Peyer's patch (tissue), 4 donors: ENCODE results near the gene PYGB. TPM values are rescaled to one million over a fixed set of nuclear protein-coding genes. Genes with fewer than 3 reads are reported as not detected.

ENCODE experiments used
- DNase-seq, 3 donors: peaks; one replicate each; pipeline ENCODE4 v3.0.0-alpha.2; 2017 to 2019
- H3K27ac ChIP-seq, 4 donors: fragments of 200-600 bp; sonication (generic); one replicate each; pipeline ENCODE4 v1.5.1; 2016 to 2019
- H3K27me3 ChIP-seq, 2 donors: fragments of 200-600 bp; sonication (generic); one replicate each; pipeline ENCODE4 v1.5.1; 2019
- H3K36me3 ChIP-seq, 3 donors: fragments of 200-600 bp; sonication (generic); one replicate each; pipeline ENCODE4 v1.5.1; 2016 to 2019
- H3K4me1 ChIP-seq, 4 donors: fragments of 200-600 bp; sonication (generic); one replicate each; pipeline ENCODE4 v1.5.1; 2016 to 2019
- H3K4me3 ChIP-seq, 4 donors: fragments of 200-600 bp; sonication (generic); 1 replicate in 3 of 4; 2 replicates in 1 of 4; pipeline ENCODE4 v1.5.1; 2016 to 2019; ENCODE audit warnings: mild to moderate bottlenecking in 1 of 4
- H3K9me3 ChIP-seq, 4 donors: fragments of 200-600 bp; sonication (generic); one replicate each; pipeline ENCODE4 v1.5.1; 2016 to 2019; ENCODE audit warnings: mild to moderate bottlenecking in 1 of 4
- POLR2A ChIP-seq, 2 donors: fragments of 450-650 bp; IDR thresholded peaks; one replicate each; pipeline ENCODE4 v1.5.1; 2017; ENCODE audit warnings: antibody characterized with exemption in 2 of 2, mild to moderate bottlenecking in 2 of 2, moderate library complexity in 2 of 2
- total RNA-seq, 4 donors: library from RNA; depleted of rRNA; stranded (reverse); fragments of >200 nt; gene quantifications; one replicate each; pipeline ENCODE4 v1.1.0, GENCODE V29; 2016
- TF ChIP-seq, protein P1 (sequence below), 6 experiments: fragments of 450-650 bp in 4 of 6; fragments of 200-600 bp in 2 of 6; sonication (generic) in 1 of 6; IDR thresholded peaks; one replicate each; pipeline ENCODE4 v1.5.1; 2017 to 2019; ENCODE audit warnings: antibody characterized with exemption in 6 of 6, mild to moderate bottlenecking in 3 of 6, moderate library complexity in 1 of 6

Gene PYGB
- total RNA-seq, 4 donors from 2014 or later: 88.3 to 154 (median 124) TPM

DNA sequence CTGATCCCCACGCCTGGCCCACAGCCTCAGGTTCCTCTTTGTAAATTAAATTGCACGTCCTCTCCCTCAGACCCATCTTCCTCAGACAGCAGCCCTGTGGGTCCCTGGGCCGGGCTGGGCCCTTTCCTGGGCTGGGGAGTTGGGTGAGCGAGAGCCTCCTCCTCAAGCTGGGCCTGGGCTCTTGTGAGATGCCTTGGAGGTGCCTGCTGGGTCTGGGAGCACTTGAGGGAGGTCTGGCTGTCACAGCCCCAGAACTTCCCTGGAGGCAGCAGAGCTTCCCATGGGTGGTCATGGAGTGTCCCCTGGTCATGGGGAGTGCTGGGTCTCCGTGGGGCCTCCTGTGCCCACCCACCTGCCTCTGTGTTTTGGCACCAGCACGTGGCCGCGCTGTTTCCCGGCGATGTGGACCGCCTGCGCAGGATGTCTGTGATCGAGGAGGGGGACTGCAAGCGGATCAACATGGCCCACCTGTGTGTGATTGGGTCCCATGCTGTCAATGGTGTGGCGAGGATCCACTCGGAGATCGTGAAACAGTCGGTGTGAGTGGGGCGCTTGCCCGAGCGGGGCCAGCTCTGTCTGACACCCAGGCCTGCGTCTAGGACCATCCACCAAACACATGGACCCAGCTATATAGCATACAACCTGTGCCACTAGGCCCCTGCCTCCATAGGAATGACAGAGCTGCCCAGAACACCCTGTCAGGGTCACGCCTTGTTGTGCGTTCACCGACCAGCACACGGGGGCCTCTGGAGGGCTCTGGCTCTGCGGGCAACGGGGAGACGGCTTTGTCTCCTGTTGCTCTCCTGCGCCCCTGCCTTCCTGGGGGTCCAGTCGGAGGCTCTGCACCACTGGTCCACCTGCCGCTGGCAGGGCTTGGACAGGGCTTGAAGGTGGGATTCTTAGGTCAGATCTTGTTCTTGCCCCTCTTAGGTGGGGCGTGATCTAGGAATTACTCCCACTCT is 33.0 kb downstream of the PYGB start:
- no peaks in the 10 kb centered on the region for H3K9me3 ChIP-seq
- no peaks in the 10 kb centered on the region for H3K27me3 ChIP-seq
- peak in 2 of 3 donors; percentile 30 to 45 for DNase-seq
- H3K36me3 ChIP-seq: peaks cover 0 to 92% (median 0%) of the 10 kb centered on the region in 3 donors
- TF ChIP-seq, protein P1, sequence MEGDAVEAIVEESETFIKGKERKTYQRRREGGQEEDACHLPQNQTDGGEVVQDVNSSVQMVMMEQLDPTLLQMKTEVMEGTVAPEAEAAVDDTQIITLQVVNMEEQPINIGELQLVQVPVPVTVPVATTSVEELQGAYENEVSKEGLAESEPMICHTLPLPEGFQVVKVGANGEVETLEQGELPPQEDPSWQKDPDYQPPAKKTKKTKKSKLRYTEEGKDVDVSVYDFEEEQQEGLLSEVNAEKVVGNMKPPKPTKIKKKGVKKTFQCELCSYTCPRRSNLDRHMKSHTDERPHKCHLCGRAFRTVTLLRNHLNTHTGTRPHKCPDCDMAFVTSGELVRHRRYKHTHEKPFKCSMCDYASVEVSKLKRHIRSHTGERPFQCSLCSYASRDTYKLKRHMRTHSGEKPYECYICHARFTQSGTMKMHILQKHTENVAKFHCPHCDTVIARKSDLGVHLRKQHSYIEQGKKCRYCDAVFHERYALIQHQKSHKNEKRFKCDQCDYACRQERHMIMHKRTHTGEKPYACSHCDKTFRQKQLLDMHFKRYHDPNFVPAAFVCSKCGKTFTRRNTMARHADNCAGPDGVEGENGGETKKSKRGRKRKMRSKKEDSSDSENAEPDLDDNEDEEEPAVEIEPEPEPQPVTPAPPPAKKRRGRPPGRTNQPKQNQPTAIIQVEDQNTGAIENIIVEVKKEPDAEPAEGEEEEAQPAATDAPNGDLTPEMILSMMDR (IDR thresholded peaks at IDR 0.05): no peak
- TF ChIP-seq POLR2A (IDR thresholded peaks at IDR 0.05): no peak
- H3K4me1 ChIP-seq: peaks cover 0 to 23% (median 0%) of the 10 kb centered on the region in 4 donors
- H3K4me3 ChIP-seq: no peak overlapping the region
- H3K27ac ChIP-seq: peak overlapping the region in 2 of 4 donors; percentile 44 to 50

DNA sequence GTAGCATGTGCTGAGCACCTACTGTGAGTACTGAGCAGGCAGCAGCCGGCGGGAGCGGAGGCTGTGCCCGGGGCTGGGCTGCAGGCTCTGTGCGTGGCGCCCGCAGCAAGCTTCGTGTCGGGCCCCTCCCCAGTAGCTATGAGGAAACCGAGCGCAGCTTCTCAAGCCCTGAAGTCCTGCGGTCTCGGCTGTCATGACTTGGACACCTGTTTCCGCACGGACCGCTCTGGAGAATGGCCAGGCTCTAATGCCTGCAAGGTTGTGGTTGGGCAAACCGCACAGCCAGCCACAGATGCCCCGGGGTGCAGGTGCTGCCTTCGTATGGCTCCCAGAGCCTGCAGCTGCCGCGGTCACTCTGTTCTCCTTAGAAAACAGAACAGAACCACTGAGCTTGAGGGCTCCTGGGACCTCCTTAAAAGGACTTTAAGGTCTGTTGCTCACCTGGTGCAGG is 33.7 kb downstream of the PYGB start:
- Histone ChIP-seq H3K27me3 (no peaks in the 10 kb centered on the region), H3K4me3 (no peak overlapping the region), H3K36me3 (peaks cover 0 to 95% (median 0%) of the 10 kb centered on the region in 3 donors), H3K4me1 (peaks cover 0 to 23% (median 0%) of the 10 kb centered on the region in 4 donors), H3K27ac (peak overlapping the region in 1 of 4 donors; percentile 46), H3K9me3 (no peaks in the 10 kb centered on the region)
- no peak for TF ChIP-seq POLR2A (IDR thresholded peaks at IDR 0.05)
- TF ChIP-seq, protein P1 (IDR thresholded peaks at IDR 0.05): no peak
- peak; percentile 48 to 93 (median 91) for DNase-seq

DNA sequence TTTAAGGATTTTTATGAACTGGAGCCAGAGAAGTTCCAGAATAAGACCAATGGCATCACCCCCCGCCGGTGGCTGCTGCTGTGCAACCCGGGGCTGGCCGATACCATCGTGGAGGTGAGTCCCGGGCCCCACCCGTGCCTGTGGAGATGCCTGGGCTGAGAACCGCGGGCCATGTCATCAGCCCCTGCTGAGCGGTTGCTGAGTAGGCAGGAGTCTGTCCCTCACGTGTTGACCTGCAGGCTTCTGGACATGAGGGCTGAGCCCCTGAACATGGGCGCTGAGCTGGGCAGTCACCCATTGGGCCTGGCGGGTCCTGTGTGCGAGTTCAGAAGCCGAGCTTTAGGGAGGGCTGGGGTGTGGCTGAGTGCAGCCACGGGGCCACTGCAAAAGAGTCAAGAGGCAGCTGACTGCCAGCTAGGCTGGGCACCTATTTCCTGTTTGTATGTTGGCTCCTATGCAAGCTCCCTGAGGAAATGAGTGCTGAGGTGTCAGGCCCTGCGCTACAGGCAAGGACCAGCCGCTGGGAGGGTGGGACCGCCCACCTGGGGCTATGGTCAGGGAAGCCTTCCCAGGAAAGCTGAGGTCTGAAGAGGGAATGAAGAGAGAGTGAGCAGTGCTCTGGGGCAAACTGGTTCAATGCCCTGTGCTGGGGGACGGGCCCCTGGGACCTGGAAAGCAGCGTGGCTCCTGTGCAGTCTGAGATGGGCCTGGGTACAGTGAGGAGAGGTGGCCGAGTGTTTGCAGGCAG is 34.3 kb downstream of the PYGB start:
- DNase-seq: peak in 2 of 3 donors; percentile 41 to 43
- H3K27ac ChIP-seq: peak overlapping the region in 1 of 4 donors; percentile 46
- TF ChIP-seq, protein P1 (IDR thresholded peaks at IDR 0.05): no peak
- TF ChIP-seq POLR2A (IDR thresholded peaks at IDR 0.05): no peak
- peaks cover 0 to 23% (median 0%) of the 10 kb centered on the region in 4 donors for H3K4me1 ChIP-seq
- peak overlapping the region in 1 of 4 donors; percentile 24 for H3K4me3 ChIP-seq
- peaks cover 0 to 95% (median 0%) of the 10 kb centered on the region in 3 donors for H3K36me3 ChIP-seq
- no peaks in the 10 kb centered on the region for H3K27me3 ChIP-seq
- no peaks in the 10 kb centered on the region for H3K9me3 ChIP-seq

DNA sequence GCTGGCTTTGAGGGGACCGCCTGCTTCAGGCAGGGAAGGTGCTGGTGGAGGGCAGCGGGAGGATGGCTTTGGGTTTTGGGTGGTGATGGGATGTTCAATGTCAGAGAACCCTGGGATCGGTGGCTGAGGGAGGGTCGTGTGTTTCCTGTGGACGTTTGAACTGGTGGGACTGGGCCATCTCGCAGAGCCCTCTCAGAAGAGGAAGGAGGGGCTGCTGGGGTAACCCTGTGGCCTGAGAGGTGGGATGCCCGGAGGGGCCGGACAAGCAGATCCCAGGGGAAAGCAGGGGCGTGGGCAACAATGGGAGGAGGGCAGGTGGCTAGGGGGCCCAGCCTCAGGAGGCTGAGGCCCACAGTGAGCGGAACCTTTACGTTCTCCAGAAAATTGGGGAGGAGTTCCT is 34.9 kb downstream of the PYGB start:
- peaks cover 0 to 95% (median 0%) of the 10 kb centered on the region in 3 donors for H3K36me3 ChIP-seq
- peak overlapping the region in 1 of 4 donors; percentile 46 for H3K27ac ChIP-seq
- no peak overlapping the region for H3K4me3 ChIP-seq
- H3K27me3 ChIP-seq: no peaks in the 10 kb centered on the region
- peak in 1 of 3 donors; percentile 35 for DNase-seq
- no peak for TF ChIP-seq POLR2A (IDR thresholded peaks at IDR 0.05)
- TF ChIP-seq, protein P1 (IDR thresholded peaks at IDR 0.05): no peak
- H3K9me3 ChIP-seq: no peaks in the 10 kb centered on the region
- peaks cover 0 to 23% (median 0%) of the 10 kb centered on the region in 4 donors for H3K4me1 ChIP-seq

DNA sequence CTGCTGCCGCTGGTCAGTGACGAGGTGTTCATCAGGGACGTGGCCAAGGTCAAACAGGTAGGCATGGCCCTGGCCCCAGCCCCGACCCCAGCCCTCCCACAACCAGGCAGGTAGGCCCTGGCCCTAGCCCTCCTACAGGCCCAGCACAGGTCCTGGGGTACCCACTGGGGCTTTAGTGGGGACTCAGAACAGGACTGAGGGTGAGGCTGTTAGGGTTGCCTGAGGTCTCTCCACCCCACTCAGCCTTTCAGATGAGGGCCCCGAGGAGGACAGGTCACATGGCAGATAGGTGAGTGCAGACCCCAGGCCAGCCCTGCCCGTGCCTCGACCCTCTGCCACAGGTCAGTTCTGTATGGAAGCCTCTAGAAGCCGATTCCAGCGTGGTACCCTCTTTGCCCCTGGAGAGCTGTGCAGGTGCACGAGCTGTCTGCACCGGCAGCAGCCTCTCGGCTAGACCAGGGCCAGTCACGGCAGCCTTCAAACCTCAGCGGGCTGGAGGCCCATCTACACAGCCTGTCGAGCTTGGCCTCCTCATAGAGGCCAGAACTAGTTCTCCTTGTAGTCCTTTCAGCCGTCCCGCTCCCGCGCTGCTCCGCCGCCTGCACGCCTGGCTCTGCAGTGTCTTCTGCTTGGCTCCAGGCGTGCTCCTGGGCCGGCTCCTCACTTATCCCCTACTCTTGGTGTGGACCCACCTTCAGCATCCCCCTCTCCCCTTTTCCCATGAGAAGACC is 35.5 kb downstream of the PYGB start:
- no peak for TF ChIP-seq POLR2A (IDR thresholded peaks at IDR 0.05)
- TF ChIP-seq, protein P1 (IDR thresholded peaks at IDR 0.05): no peak
- H3K36me3 ChIP-seq: peaks cover 0 to 95% (median 0%) of the 10 kb centered on the region in 3 donors
- DNase-seq: peak in 2 of 3 donors; percentile 40 to 43
- H3K4me3 ChIP-seq: no peak overlapping the region
- no peaks in the 10 kb centered on the region for H3K9me3 ChIP-seq
- no peak overlapping the region for H3K27ac ChIP-seq
- peaks cover 0 to 23% (median 0%) of the 10 kb centered on the region in 4 donors for H3K4me1 ChIP-seq
- no peaks in the 10 kb centered on the region for H3K27me3 ChIP-seq
